GM12872 (cell line): ENCODE results near the gene MYL5.

Experiments used
- TF ChIP-seq, protein P1 (sequence below): IDR thresholded peaks from 3 replicates; pipeline ENCODE4 v1.5.1; 2011; ENCODE audit warnings: low read depth, mild to moderate bottlenecking, low read length, moderate library complexity; ENCODE audit not compliant: insufficient read depth

Gene MYL5

DNA sequence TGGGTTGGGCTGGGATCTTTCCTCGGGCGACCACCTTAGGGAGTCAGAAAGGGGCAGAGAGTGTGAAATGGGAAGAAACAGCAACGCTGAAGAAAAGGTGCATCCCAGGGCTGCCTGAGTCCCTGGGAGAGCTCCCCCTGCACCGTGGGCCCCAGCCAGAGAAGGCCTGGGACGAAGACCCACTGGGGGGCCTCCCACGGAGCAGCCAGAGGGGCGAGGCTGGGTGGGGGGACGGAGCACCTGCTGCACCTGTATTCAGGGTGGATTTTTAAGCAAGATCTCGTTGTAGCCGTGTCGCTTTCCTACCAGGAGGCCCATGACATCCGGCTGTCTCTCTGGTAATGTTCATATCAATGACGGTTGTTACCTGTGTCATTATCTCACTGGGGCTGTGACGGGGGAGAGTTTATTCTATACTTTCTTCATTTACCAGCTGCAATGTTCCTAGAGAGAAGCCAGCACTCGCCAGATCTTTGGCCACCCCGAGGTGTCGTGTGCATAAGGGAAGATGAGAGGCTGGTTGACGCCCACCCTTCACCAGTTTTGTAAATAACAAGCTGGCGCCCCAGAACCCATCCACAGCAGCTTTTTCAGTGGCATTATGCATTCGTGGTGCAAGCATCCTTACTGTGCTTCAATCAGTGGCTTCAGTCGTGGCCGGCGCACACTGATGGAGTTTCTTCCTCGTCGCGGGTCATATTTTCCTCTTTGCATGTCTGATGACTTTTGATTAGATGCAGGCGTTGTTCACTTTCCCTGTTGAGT, 25.7 kb downstream of the MYL5 start:
- TF ChIP-seq, protein P1, sequence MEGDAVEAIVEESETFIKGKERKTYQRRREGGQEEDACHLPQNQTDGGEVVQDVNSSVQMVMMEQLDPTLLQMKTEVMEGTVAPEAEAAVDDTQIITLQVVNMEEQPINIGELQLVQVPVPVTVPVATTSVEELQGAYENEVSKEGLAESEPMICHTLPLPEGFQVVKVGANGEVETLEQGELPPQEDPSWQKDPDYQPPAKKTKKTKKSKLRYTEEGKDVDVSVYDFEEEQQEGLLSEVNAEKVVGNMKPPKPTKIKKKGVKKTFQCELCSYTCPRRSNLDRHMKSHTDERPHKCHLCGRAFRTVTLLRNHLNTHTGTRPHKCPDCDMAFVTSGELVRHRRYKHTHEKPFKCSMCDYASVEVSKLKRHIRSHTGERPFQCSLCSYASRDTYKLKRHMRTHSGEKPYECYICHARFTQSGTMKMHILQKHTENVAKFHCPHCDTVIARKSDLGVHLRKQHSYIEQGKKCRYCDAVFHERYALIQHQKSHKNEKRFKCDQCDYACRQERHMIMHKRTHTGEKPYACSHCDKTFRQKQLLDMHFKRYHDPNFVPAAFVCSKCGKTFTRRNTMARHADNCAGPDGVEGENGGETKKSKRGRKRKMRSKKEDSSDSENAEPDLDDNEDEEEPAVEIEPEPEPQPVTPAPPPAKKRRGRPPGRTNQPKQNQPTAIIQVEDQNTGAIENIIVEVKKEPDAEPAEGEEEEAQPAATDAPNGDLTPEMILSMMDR, result no peak

DNA sequence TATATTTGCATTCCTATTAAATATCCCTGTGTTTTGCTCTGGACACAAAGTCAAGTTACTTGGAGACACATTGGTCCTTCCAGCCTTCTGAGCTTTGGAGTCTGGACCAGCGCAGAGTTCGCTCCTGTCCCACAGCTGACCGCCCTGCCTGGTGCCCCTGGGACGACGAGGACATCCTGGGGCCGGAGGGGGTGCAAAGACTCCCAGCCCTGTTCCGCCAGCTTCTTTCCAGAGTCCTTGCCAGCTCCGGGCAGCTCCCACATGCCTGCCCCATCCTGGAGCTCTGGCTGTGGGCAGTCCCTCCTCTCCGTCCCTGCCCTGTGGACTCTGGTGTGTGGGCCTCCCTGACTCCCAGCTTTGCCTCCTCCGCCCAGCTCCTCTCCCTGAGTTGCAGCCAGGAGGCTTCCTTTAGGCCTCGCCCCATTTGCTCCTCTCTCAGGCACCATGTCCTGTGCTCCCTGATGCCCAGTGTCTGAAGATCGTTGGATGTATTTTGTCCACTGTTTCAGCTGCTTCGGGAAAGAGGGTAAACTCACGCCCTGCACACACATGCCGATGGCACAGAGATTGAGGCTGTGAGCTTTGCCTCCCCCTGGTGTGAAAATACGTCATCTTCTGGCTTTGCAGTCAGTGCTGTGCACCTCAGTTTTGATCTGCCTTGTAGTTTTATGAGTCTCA, 26.4 kb downstream of the MYL5 start:
- TF ChIP-seq, protein P1, result no peak

DNA sequence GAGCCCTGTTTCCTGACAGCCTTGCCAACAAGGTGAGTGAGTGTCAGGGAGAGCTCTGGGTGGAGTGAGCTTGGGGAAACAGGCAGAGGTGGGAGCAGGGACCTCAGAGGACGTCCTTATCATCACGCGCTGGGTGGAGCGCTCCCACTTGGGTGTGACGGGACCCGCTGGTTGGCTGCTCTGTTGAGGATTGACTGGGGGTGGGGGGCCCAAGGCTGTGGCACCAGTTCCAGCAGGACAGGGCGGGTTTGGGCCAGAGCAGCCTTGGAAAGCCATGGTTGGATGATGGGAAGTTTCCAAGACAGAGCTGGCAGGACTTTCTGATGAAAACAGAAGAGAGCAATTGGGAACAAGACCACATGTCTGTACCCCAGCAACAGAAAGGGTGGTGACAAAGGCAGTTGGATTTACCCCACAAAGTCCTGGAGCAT, 28.3 kb downstream of the MYL5 start:
- TF ChIP-seq, protein P1, result no peak

DNA sequence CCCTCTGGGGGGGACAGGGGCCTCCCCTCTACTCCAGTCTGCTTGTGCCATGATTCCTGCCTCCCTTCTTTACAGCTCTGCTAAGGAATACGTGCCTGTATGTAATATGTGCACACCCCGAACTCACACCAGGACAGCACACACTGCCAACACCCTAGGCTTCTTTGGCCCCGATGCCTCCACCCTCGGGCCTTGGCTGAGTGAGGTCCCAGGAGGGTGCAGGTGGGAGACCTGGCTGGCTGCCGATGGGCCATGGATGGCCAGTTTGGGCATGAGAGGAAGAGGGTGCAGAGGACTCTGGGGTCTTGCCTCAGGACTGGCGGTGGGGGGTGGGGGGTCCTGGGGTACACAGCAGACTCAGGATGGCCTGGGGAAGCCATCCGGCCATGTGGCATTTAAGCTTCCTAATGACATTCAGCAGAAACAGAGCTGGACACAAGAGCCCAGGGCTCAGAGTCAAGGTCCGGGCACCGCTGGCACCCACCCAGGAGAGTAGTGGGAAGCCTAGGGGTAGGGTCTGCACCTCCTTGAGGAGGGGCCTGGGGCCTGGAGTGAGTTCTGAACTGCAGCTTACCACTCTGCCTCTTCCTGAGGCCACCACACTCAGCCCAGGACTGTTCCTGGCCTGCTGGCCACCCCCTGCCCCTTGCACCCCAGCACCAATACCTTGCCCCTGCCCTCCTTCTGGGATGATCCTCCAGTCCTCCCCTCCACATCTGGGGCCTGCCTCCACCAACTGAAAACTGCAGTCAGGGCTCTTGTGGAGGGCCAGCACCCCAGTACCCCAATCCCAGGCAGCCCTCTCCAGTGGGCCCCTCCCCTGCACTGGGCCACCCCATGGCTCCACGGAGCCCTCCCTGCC, 29.2 kb downstream of the MYL5 start:
- TF ChIP-seq, protein P1, result no peak

DNA sequence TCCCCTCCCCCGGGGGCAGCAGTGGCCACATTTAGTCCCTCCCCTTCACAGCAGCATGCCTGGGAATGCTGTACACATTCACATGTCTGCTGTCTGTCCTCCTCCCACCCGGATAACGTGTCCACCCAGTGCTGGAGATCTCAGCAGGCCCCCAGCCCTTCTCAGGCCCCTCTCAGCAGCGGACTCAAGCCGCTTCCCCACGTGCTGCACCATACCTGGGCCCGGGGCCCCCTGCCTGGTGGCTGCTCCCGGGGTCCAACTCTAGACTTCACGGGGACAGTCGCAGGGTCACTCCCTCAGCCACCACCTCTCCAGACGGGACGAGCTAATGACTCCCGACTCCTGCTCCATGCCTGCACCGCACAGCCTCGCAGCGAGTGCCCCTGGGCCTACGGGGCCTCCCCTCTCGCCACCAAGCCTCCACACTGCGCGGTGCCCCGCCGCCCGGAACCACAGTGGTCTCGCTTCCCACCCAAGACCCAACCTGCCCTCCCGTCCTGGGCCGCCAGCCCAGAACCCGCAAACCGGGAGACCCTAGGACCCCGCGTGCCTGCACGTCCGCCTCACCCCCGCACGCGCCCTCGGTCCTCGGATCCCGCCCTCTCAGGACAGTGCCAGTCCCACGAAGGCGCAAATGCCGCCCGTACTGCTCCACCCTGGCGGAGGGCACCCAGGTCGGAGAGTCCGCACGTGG, 30.0 kb downstream of the MYL5 start:
- TF ChIP-seq, protein P1, result no peak

DNA sequence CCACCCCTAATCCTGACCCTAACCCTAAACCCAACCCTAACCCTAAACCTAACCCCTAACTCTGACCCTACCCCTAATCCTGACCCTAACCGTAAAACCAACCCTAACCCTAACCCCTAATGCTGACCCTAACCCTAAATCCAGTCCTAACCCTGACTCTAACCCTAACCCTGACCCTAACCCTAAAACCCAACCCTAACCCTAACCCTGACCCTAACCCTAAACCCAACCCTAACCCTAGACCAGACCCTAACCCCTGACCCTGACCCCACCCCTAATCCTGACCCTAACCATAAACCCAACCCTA, 30.6 kb downstream of the MYL5 start:
- TF ChIP-seq, protein P1, result no peak
